Neural cell (in vitro differentiated cells): ENCODE data around the gene CHRNA4. TPM values are rescaled to one million over a fixed set of nuclear protein-coding genes. Genes with fewer than 3 reads are reported as not detected.

Experiments used
- H2AFZ ChIP-seq: fragments of 200-600, 300-800 bp; sonication (generic), shearing (Covaris generic); 2 replicates; pipeline ENCODE4 v1.6.0; 2014; ENCODE audit warnings: low read depth, mild to moderate bottlenecking, antibody characterized with exemption, low read length, moderate library complexity
- H3F3A ChIP-seq: fragments of 200-600 bp; shearing (Covaris generic); 2 replicates; pipeline ENCODE4 v1.6.1; 2016; ENCODE audit warnings: mild to moderate bottlenecking, moderate library complexity, mixed read lengths, antibody characterized with exemption, low read length; ENCODE audit not compliant: insufficient read depth, poor library complexity, severe bottlenecking
- H3K27ac ChIP-seq: fragments of 200-600, 300-800 bp; sonication (generic), shearing (Covaris generic); 2 replicates; pipeline ENCODE4 v1.5.1; 2014; ENCODE audit warnings: mild to moderate bottlenecking, low read length, moderate library complexity
- H3K27me3 ChIP-seq: fragments of 300-800, 200-600 bp; sonication (generic), shearing (Covaris generic); 2 replicates; pipeline ENCODE4 v1.6.0; 2014; ENCODE audit warnings: mild to moderate bottlenecking, low read depth, low read length, moderate library complexity; ENCODE audit not compliant: insufficient read depth
- H3K36me3 ChIP-seq: fragments of 300-800, 200-600 bp; sonication (generic), shearing (Covaris generic); 2 replicates; pipeline ENCODE4 v1.5.1; 2014; ENCODE audit warnings: mild to moderate bottlenecking, antibody characterized with exemption, low read length, moderate library complexity; ENCODE audit not compliant: insufficient read depth
- H3K4me2 ChIP-seq: fragments of 300-800, 200-600 bp; sonication (generic), shearing (Covaris generic); 2 replicates; pipeline ENCODE4 v1.6.0; 2014; ENCODE audit warnings: mild to moderate bottlenecking, low read length
- H3K4me3 ChIP-seq: fragments of 300-800, 200-600 bp; sonication (generic), shearing (Covaris generic); 2 replicates; pipeline ENCODE4 v1.5.1; 2014; ENCODE audit warnings: mild to moderate bottlenecking, low read length, moderate library complexity
- H3K79me2 ChIP-seq: fragments of 200-600 bp; shearing (Covaris generic); replicated peaks from 2 replicates; pipeline ENCODE4 v1.6.0; 2014; ENCODE audit warnings: mild to moderate bottlenecking, low read length, moderate library complexity; ENCODE audit not compliant: insufficient read depth
- H3K9ac ChIP-seq: fragments of 300-800, 200-600 bp; sonication (generic), shearing (Covaris generic); 2 replicates; pipeline ENCODE4 v1.6.1; 2016; ENCODE audit warnings: mild to moderate bottlenecking, low read length, mixed read lengths
- H3K9me2 ChIP-seq: fragments of 200-600 bp; shearing (Covaris generic); 2 replicates; pipeline ENCODE4 v1.6.1; 2016; ENCODE audit warnings: mild to moderate bottlenecking, low read length, mixed read lengths; ENCODE audit not compliant: insufficient read depth
- H3K9me3 ChIP-seq: fragments of 200-600, 300-800 bp; sonication (generic), shearing (Covaris generic); 2 replicates; pipeline ENCODE4 v1.6.1; 2016; ENCODE audit warnings: mild to moderate bottlenecking, mixed run types, low read length, moderate library complexity, mixed read lengths
- H4K20me1 ChIP-seq: fragments of 200-600 bp; shearing (Covaris generic); 2 replicates; pipeline ENCODE4 v1.6.1; 2016; ENCODE audit warnings: mild to moderate bottlenecking, mixed run types; ENCODE audit not compliant: insufficient read depth
- CTCF ChIP-seq: fragments of 450-650 bp; IDR thresholded peaks from 2 replicates; pipeline ENCODE4 v1.5.1; 2014; ENCODE audit warnings: antibody characterized with exemption, mild to moderate bottlenecking, moderate library complexity; ENCODE audit not compliant: poor library complexity, severe bottlenecking
- EP300 ChIP-seq: fragments of 450-650 bp; conservative IDR thresholded peaks from 2 replicates; pipeline ENCODE4 v1.6.1; 2014; ENCODE audit warnings: antibody characterized with exemption, mild to moderate bottlenecking, moderate library complexity; ENCODE audit not compliant: poor library complexity, severe bottlenecking
- EZH2 ChIP-seq: fragments of 200-600, 300-800 bp; shearing (Covaris generic), sonication (generic); IDR thresholded peaks from 2 replicates; pipeline ENCODE4 v1.6.1; 2014; ENCODE audit warnings: antibody characterized with exemption, low read length, borderline replicate concordance, mild to moderate bottlenecking; ENCODE audit not compliant: insufficient read depth, poor library complexity, severe bottlenecking
- MXI1 ChIP-seq: fragments of 450-650 bp; conservative IDR thresholded peaks from 2 replicates; pipeline ENCODE4 v1.6.1; 2014; ENCODE audit warnings: antibody characterized with exemption, mild to moderate bottlenecking; ENCODE audit not compliant: poor library complexity, severe bottlenecking
- POLR2AphosphoS5 ChIP-seq: IDR thresholded peaks from 2 replicates; pipeline ENCODE4 v1.6.1; 2012
- RAD21 ChIP-seq: fragments of 450-650 bp; conservative IDR thresholded peaks from 2 replicates; pipeline ENCODE4 v1.6.1; 2014; ENCODE audit warnings: antibody characterized with exemption, mild to moderate bottlenecking, moderate library complexity
- REST ChIP-seq: IDR thresholded peaks from 2 replicates; pipeline ENCODE4 v1.6.1; 2012; ENCODE audit warnings: borderline replicate concordance
- SMC3 ChIP-seq: fragments of 450-650 bp; conservative IDR thresholded peaks from 2 replicates; pipeline ENCODE4 v1.6.1; 2014; ENCODE audit warnings: antibody characterized with exemption, mild to moderate bottlenecking, moderate library complexity; ENCODE audit not compliant: poor library complexity
- TAF1 ChIP-seq: IDR thresholded peaks from 2 replicates; pipeline ENCODE4 v1.6.1; 2012; ENCODE audit warnings: low read depth
- polyA plus RNA-seq: library from polyadenylated mRNA; depleted of rRNA; stranded (reverse); fragments of >200 nt; gene quantifications from 2 replicates; pipeline ENCODE4 v1.2.3, GENCODE V29; 2014

Gene CHRNA4
- polyA plus RNA-seq, 1 donor from 2014 or later, result 6.8 TPM

DNA sequence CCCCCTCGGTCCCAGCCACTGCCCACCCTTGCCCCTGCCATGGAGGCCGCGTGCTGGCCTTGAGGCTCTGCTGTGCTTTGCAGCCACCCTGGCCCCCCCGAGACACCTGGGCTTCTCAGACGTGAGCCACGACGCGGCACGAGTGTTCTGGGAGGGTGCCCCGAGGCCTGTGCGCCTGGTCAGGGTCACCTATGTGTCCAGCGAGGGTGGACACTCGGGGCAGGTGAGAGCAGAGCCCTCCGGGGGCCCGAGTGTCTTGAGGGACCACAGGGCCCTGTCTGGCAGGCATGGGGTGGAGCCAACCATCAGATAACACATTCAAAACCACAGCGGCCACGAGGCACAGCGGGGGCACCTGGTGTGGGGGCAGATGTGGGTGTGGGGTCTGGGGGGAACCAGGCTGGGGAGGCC is 49.3 kb downstream of the CHRNA4 start:
- H3F3A ChIP-seq, result no peaks in the 10 kb centered on the region
- no peak overlapping the region for H3K9ac ChIP-seq
- no peaks in the 10 kb centered on the region for H3K36me3 ChIP-seq
- no peak overlapping the region for H2AFZ ChIP-seq
- no peaks in the 10 kb centered on the region for H3K9me3 ChIP-seq
- H3K27me3 ChIP-seq, result no peaks in the 10 kb centered on the region
- H3K79me2 ChIP-seq, result no peaks in the 10 kb centered on the region
- no peak for TF ChIP-seq POLR2AphosphoS5
- no peak for TF ChIP-seq CTCF
- TF ChIP-seq REST, result no peak
- TF ChIP-seq EP300, result no peak
- TF ChIP-seq RAD21, result no peak
- TF ChIP-seq TAF1, result no peak
- TF ChIP-seq EZH2, result no peak
- no peak for TF ChIP-seq MXI1
- TF ChIP-seq SMC3, result no peak
- H4K20me1 ChIP-seq, result no peaks in the 10 kb centered on the region
- H3K4me3 ChIP-seq, result no peak overlapping the region
- H3K27ac ChIP-seq, result no peak overlapping the region
- H3K9me2 ChIP-seq, result no peaks in the 10 kb centered on the region
- no peak overlapping the region for H3K4me2 ChIP-seq

GRCh38 chr20:63311186-63311832 is 49.8 kb downstream of the CHRNA4 start:
- Histone ChIP-seq H3K4me3 (no peak overlapping the region), H4K20me1 (no peaks in the 10 kb centered on the region), H3K36me3 (no peaks in the 10 kb centered on the region), H3K4me2 (no peak overlapping the region), H3K27ac (no peak overlapping the region), H3K9ac (no peak overlapping the region), H3F3A (no peaks in the 10 kb centered on the region), H3K27me3 (no peaks in the 10 kb centered on the region), H2AFZ (no peak overlapping the region), H3K9me3 (no peaks in the 10 kb centered on the region), H3K79me2 (no peaks in the 10 kb centered on the region), H3K9me2 (no peaks in the 10 kb centered on the region)
- TF ChIP-seq POLR2AphosphoS5 (no peak), EP300 (no peak), CTCF (no peak), EZH2 (no peak), TAF1 (no peak), REST (no peak), SMC3 (no peak), RAD21 (no peak), MXI1 (no peak)
